Measurements from ENCODE around the gene RIMBP2.

Gene RIMBP2

DNA sequence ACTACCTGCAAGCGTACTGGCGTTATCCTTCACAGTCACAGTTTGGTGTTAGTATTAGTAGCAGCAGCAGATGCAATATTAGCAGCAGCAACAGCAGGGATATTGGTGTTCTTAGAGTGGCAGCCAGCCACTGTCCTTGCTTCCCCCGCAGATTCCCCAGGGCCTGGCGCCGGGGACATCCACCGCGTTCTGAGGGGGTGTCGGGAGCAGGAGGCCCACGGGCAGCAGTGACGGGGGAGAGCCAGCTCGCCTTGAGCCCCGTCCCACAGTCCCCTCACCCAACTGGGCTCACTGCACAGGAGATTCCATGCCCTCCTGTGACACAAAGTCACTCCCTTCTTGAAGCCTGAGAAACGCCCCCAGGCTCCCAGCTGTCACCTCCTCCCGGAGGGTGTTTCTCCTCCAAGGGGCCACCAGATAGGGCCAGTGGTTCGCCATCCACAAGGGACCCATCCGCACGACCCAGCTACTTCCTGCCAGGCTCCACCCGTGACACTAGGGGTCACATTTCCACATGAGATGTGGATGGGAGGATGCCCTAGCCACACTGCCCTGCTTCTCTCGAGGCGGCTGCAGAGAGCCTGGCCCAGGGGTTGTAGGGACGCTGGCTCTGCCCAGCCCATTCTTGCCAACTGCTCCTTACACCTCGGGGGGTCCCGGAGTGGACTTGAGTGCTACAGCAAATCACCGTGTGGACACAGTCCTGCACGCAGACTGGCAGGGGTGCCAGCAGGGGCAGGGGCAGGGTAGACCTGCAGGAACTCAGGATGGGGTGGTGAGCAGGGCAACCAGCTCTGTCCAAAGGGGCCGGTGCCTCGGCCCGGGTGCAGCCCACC, 255.3 kb downstream of the RIMBP2 start:
- no peak overlapping the region for H2AFZ ChIP-seq (ENCODE audit: low read length)
- WGBS, 2 donors (ENCODE audit: extremely low coverage in 2 of 2, insufficient read length in 2 of 2, insufficient replicate concordance in 1 of 2), result no CpG with 5 or more reads among the region's 28 CpGs

DNA sequence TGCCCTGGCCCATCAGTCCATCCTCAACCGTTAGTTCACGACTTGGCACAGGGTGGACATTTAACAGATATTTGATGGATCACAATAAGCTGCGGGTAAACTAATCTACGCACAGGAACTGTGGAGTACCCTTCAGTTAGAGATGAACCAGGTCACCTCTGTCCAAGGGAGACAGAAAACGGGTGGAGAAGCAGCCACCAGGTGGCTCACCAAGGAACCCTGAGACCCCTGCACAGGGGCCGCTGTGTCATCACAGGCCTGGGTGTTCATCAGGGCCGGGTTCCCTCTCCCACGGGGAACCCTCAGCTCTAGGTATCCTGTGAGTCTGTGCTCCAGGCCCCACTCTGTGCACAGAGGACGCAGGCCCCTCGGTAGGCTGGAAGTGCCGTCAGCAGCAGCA, 256.2 kb downstream of the RIMBP2 start:
- Histone ChIP-seq H3K9me3 (replicated peaks in 1 of 2; ENCODE audit: control insufficient read depth in 2 of 2, insufficient read depth in 1 of 2, low read depth in 1 of 2, low read length in 2 of 2) (no peaks in the 10 kb centered on the region), H3K36me3 (replicated peaks in 1 of 2; ENCODE audit: control insufficient read depth in 2 of 2, insufficient read depth in 2 of 2, low read length in 2 of 2) (no peaks in the 10 kb centered on the region), H3K4ac (ENCODE audit: low read length) (no peak overlapping the region), H2BK12ac (ENCODE audit: low read length) (no peak overlapping the region), H2BK5ac (ENCODE audit: low read length) (no peak overlapping the region), H3K4me2 (ENCODE audit: insufficient read depth, low read length, poor library complexity, severe bottlenecking) (no peak overlapping the region), H3K18ac (ENCODE audit: low read length) (peak overlapping the region; percentile 11), H4K8ac (ENCODE audit: low read depth, low read length) (no peak overlapping the region), H3K27me3 (ENCODE audit: control insufficient read depth in 3 of 3, insufficient read depth in 3 of 3, low read depth in 1 of 3, low read length in 3 of 3) (peaks cover 0 to 6% (median 0%) of the 10 kb centered on the region in 3 experiments), H3K79me1 (ENCODE audit: low read depth, low read length) (no peaks in the 10 kb centered on the region), H2BK120ac (ENCODE audit: low read depth, low read length) (no peak overlapping the region), H4K91ac (ENCODE audit: low read depth, low read length, poor library complexity) (no peak overlapping the region), H3K27ac (replicated peaks; ENCODE audit: low read length) (no peak overlapping the region), H3K4me3 (ENCODE audit: low read length in 2 of 2) (no peak overlapping the region), H3K14ac (ENCODE audit: low read length) (no peak overlapping the region), H3K23ac (ENCODE audit: low read depth, low read length, poor library complexity) (no peak overlapping the region), H2BK15ac (ENCODE audit: low read length) (no peak overlapping the region), H2AK5ac (ENCODE audit: low read depth, low read length) (no peak overlapping the region), H3K9ac (ENCODE audit: low read depth, low read length, poor library complexity) (peak overlapping the region; percentile 2), H2AFZ (ENCODE audit: low read length) (no peak overlapping the region), H3K4me1 (ENCODE audit: control insufficient read depth in 2 of 2, insufficient read depth in 1 of 2, low read depth in 1 of 2, low read length in 2 of 2) (peaks cover 0 to 4% of the 10 kb centered on the region in 2 donors)
- DNase-seq (ENCODE audit: low spot score), result no peak
- WGBS, 2 donors (ENCODE audit: extremely low coverage in 2 of 2, insufficient read length in 2 of 2, insufficient replicate concordance in 1 of 2), result no CpG with 5 or more reads among the region's 11 CpGs

More for the DNA sequence above, 255.3 kb downstream of the RIMBP2 start:
- Histone ChIP-seq H3K9ac (ENCODE audit: low read depth, low read length, poor library complexity) (no peak overlapping the region), H2BK15ac (ENCODE audit: low read length) (no peak overlapping the region), H3K4me1 (ENCODE audit: control insufficient read depth in 2 of 2, insufficient read depth in 1 of 2, low read depth in 1 of 2, low read length in 2 of 2) (peaks cover 0 to 4% of the 10 kb centered on the region in 2 donors), H3K4me3 (ENCODE audit: low read length in 2 of 2) (no peak overlapping the region), H3K14ac (ENCODE audit: low read length) (peak overlapping the region; percentile 26), H3K9me3 (replicated peaks in 1 of 2; ENCODE audit: control insufficient read depth in 2 of 2, insufficient read depth in 1 of 2, low read depth in 1 of 2, low read length in 2 of 2) (no peaks in the 10 kb centered on the region), H2BK120ac (ENCODE audit: low read depth, low read length) (no peak overlapping the region), H4K91ac (ENCODE audit: low read depth, low read length, poor library complexity) (no peak overlapping the region), H2AK5ac (ENCODE audit: low read depth, low read length) (peak overlapping the region; percentile 44), H3K27me3 (ENCODE audit: control insufficient read depth in 3 of 3, insufficient read depth in 3 of 3, low read depth in 1 of 3, low read length in 3 of 3) (peaks cover 0 to 3% (median 0%) of the 10 kb centered on the region in 3 experiments), H3K23ac (ENCODE audit: low read depth, low read length, poor library complexity) (no peak overlapping the region), H3K18ac (ENCODE audit: low read length) (peak overlapping the region; percentile 31), H3K36me3 (replicated peaks in 1 of 2; ENCODE audit: control insufficient read depth in 2 of 2, insufficient read depth in 2 of 2, low read length in 2 of 2) (no peaks in the 10 kb centered on the region), H3K27ac (replicated peaks; ENCODE audit: low read length) (no peak overlapping the region), H2BK5ac (ENCODE audit: low read length) (no peak overlapping the region), H4K8ac (ENCODE audit: low read depth, low read length) (no peak overlapping the region), H3K4ac (ENCODE audit: low read length) (no peak overlapping the region), H3K4me2 (ENCODE audit: insufficient read depth, low read length, poor library complexity, severe bottlenecking) (no peak overlapping the region), H2BK12ac (ENCODE audit: low read length) (no peak overlapping the region), H3K79me1 (ENCODE audit: low read depth, low read length) (no peaks in the 10 kb centered on the region)
- DNase-seq (ENCODE audit: low spot score), result no peak

DNA sequence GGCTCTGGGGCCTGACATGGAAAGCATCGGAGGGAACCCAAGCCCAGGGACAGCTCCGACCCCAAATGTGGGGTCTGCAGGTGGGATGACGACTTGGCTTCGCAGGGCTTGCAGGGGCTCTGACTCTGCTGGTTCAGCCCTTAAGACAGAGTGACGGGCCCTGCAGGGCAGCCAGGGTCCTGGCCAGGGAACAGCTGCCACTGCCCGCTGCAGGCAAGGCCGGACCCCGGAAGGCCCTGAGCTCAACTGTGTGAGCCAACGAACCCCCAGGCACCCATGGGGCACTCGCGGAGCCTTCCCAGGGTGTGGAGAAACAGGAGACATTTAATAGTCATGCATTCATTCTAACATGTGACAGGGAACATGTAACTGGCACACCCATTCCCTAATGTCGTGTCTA, 257.8 kb downstream of the RIMBP2 start:
- no peak overlapping the region for H3K4me3 ChIP-seq (ENCODE audit: low read length in 2 of 2)
- no peak overlapping the region for H2BK15ac ChIP-seq (ENCODE audit: low read length)
- H4K91ac ChIP-seq (ENCODE audit: low read depth, low read length, poor library complexity), result no peak overlapping the region
- H3K36me3 ChIP-seq (replicated peaks in 1 of 2; ENCODE audit: control insufficient read depth in 2 of 2, insufficient read depth in 2 of 2, low read length in 2 of 2), result no peaks in the 10 kb centered on the region
- no peak overlapping the region for H2BK120ac ChIP-seq (ENCODE audit: low read depth, low read length)
- no peak for DNase-seq (ENCODE audit: low spot score)
- H3K23ac ChIP-seq (ENCODE audit: low read depth, low read length, poor library complexity), result no peak overlapping the region
- H2AK5ac ChIP-seq (ENCODE audit: low read depth, low read length), result peak overlapping the region; percentile 12
- H3K27me3 ChIP-seq (ENCODE audit: control insufficient read depth in 3 of 3, insufficient read depth in 3 of 3, low read depth in 1 of 3, low read length in 3 of 3), result peaks cover 0 to 6% (median 0%) of the 10 kb centered on the region in 3 experiments
- no peak overlapping the region for H2AFZ ChIP-seq (ENCODE audit: low read length)
- no peak overlapping the region for H3K14ac ChIP-seq (ENCODE audit: low read length)
- H4K8ac ChIP-seq (ENCODE audit: low read depth, low read length), result no peak overlapping the region
- H2BK12ac ChIP-seq (ENCODE audit: low read length), result no peak overlapping the region
- peak overlapping the region; percentile 74 for H3K18ac ChIP-seq (ENCODE audit: low read length)
- WGBS, 2 donors (ENCODE audit: extremely low coverage in 2 of 2, insufficient read length in 2 of 2, insufficient replicate concordance in 1 of 2), result no CpG with 5 or more reads among the region's 12 CpGs
- H3K4me2 ChIP-seq (ENCODE audit: insufficient read depth, low read length, poor library complexity, severe bottlenecking), result no peak overlapping the region
- H3K4ac ChIP-seq (ENCODE audit: low read length), result no peak overlapping the region
- H3K4me1 ChIP-seq (ENCODE audit: control insufficient read depth in 2 of 2, insufficient read depth in 1 of 2, low read depth in 1 of 2, low read length in 2 of 2), result peaks cover 0 to 4% of the 10 kb centered on the region in 2 donors
- H3K9ac ChIP-seq (ENCODE audit: low read depth, low read length, poor library complexity), result no peak overlapping the region
- H3K9me3 ChIP-seq (replicated peaks in 1 of 2; ENCODE audit: control insufficient read depth in 2 of 2, insufficient read depth in 1 of 2, low read depth in 1 of 2, low read length in 2 of 2), result no peaks in the 10 kb centered on the region
- no peak overlapping the region for H2BK5ac ChIP-seq (ENCODE audit: low read length)
- no peaks in the 10 kb centered on the region for H3K79me1 ChIP-seq (ENCODE audit: low read depth, low read length)
- no peak overlapping the region for H3K27ac ChIP-seq (replicated peaks; ENCODE audit: low read length)

DNA sequence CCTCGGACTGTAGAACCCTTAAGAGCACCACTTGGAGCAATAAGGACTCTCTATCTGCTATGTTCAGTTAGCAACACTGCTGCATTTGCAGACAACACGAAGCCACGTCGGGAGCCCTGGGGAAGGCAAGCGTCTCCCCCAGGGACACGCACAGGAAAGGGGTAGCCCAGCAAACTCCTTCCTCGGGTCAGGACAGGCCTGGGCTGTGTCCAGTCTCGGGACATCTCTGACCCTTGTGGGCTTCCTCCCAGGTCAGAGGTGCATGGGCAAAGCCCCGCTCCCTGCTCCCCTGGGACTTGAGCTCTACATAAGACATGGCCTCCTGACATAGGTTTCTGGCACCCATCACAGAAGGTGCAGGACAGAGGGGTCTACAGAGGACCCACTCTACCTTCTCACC, 258.9 kb downstream of the RIMBP2 start:
- Histone ChIP-seq H2BK5ac (ENCODE audit: low read length) (no peak overlapping the region), H3K18ac (ENCODE audit: low read length) (peak overlapping the region; percentile 25), H2BK120ac (ENCODE audit: low read depth, low read length) (no peak overlapping the region), H3K9me3 (replicated peaks in 1 of 2; ENCODE audit: control insufficient read depth in 2 of 2, insufficient read depth in 1 of 2, low read depth in 1 of 2, low read length in 2 of 2) (no peaks in the 10 kb centered on the region), H3K9ac (ENCODE audit: low read depth, low read length, poor library complexity) (no peak overlapping the region), H2BK12ac (ENCODE audit: low read length) (no peak overlapping the region), H2BK15ac (ENCODE audit: low read length) (no peak overlapping the region), H3K4me2 (ENCODE audit: insufficient read depth, low read length, poor library complexity, severe bottlenecking) (no peak overlapping the region), H3K79me1 (ENCODE audit: low read depth, low read length) (no peaks in the 10 kb centered on the region), H3K4me3 (ENCODE audit: low read length in 2 of 2) (no peak overlapping the region), H3K36me3 (replicated peaks in 1 of 2; ENCODE audit: control insufficient read depth in 2 of 2, insufficient read depth in 2 of 2, low read length in 2 of 2) (no peaks in the 10 kb centered on the region), H3K27me3 (ENCODE audit: control insufficient read depth in 3 of 3, insufficient read depth in 3 of 3, low read depth in 1 of 3, low read length in 3 of 3) (peaks cover 0 to 6% (median 0%) of the 10 kb centered on the region in 3 experiments), H3K27ac (replicated peaks; ENCODE audit: low read length) (no peak overlapping the region), H3K4me1 (ENCODE audit: control insufficient read depth in 2 of 2, insufficient read depth in 1 of 2, low read depth in 1 of 2, low read length in 2 of 2) (peaks cover 0 to 4% of the 10 kb centered on the region in 2 donors), H4K8ac (ENCODE audit: low read depth, low read length) (no peak overlapping the region), H2AFZ (ENCODE audit: low read length) (no peak overlapping the region), H3K4ac (ENCODE audit: low read length) (no peak overlapping the region), H3K23ac (ENCODE audit: low read depth, low read length, poor library complexity) (no peak overlapping the region), H3K14ac (ENCODE audit: low read length) (peak overlapping the region; percentile 67), H4K91ac (ENCODE audit: low read depth, low read length, poor library complexity) (no peak overlapping the region), H2AK5ac (ENCODE audit: low read depth, low read length) (peak overlapping the region; percentile 78)
- DNase-seq (ENCODE audit: low spot score), result no peak
- no CpG with 5 or more reads among the region's 9 CpGs for WGBS, 2 donors (ENCODE audit: extremely low coverage in 2 of 2, insufficient read length in 2 of 2, insufficient replicate concordance in 1 of 2)

Data from neuronal stem cell (in vitro differentiated cells).